Esophagus muscularis mucosa (tissue), 4 donors: Measurements from ENCODE around the gene RBM34. TPM values are rescaled to one million over a fixed set of nuclear protein-coding genes. Genes with fewer than 3 reads are reported as not detected.
A peak's percentile ranks its signal among the peaks of the same experiment; 100 is the strongest.
"Not testable (repeated sequence)": the region's sequence is repeated elsewhere in the genome, so short reads cannot be mapped to it uniquely, and the experiment has no call there.

ENCODE experiments used
- DNase-seq: peaks from one replicate; pipeline ENCODE4 v3.0.0-alpha.2; 2017; ENCODE audit errors: extremely low spot score
- H3K27ac ChIP-seq, 4 donors: fragments of 200-600 bp; sonication (generic); replicated peaks in 1 of 4; 1 replicate in 3 of 4; 2 replicates in 1 of 4; pipeline ENCODE4 v1.5.1; 2016 to 2019; ENCODE audit warnings: mild to moderate bottlenecking in 1 of 4
- H3K27me3 ChIP-seq, 4 donors: fragments of 200-600 bp; sonication (generic); one replicate each; pipeline versions ENCODE4 v1.5.1 to v1.6.0; 2016 to 2019
- H3K36me3 ChIP-seq, 4 donors: fragments of 200-600 bp; sonication (generic); one replicate each; pipeline ENCODE4 v1.5.1; 2016 to 2019
- H3K4me1 ChIP-seq, 4 donors: fragments of 200-600 bp; sonication (generic); one replicate each; pipeline ENCODE4 v1.5.1; 2016 to 2019
- H3K4me3 ChIP-seq, 4 donors: fragments of 200-600 bp; sonication (generic); 1 replicate in 2 of 4; 2 replicates in 2 of 4; pipeline ENCODE4 v1.5.1; 2016 to 2019; ENCODE audit warnings: mild to moderate bottlenecking in 4 of 4, moderate library complexity in 1 of 4
- H3K9me3 ChIP-seq, 4 donors: fragments of 200-600 bp; sonication (generic); 1 replicate in 3 of 4; 2 replicates in 1 of 4; pipeline ENCODE4 v1.5.1; 2016 to 2019
- EP300 ChIP-seq: sonication (generic); formaldehyde crosslinking; IDR thresholded peaks from one replicate; pipeline ENCODE4 v1.6.1; 2017; ENCODE audit warnings: antibody characterized with exemption
- POLR2A ChIP-seq: fragments of 450-650 bp; IDR thresholded peaks from one replicate; pipeline ENCODE4 v1.6.1; 2017; ENCODE audit warnings: antibody characterized with exemption, moderate library complexity, mild to moderate bottlenecking, low read depth
- POLR2AphosphoS5 ChIP-seq, 2 donors: sonication (generic); formaldehyde crosslinking; IDR thresholded peaks; one replicate each; pipeline ENCODE4 v1.6.1; 2017; ENCODE audit warnings: antibody characterized with exemption in 2 of 2
- WGBS: methylation state at CpG from one replicate; pipeline ENCODE4 v1.1.5; 2018; 5-methylcytosine and 5-hydroxymethylcytosine counted together
- intact Hi-C: fragments of 100-400 bp; cut with DNase I; formaldehyde crosslinking; loops from one replicate; pipeline ENCODE4 v1.15.1; 2023
- total RNA-seq, 4 donors: library from RNA; depleted of rRNA; stranded (reverse); fragments of >200 nt; gene quantifications; one replicate each; pipeline versions ENCODE4 v1.1.0 to v1.2.1, GENCODE V29; 2016
- TF ChIP-seq, protein P1 (sequence below), 3 experiments: fragments of 200-600 bp in 2 of 3; fragments of 450-650 bp in 1 of 3; sonication (generic) in 2 of 3; IDR thresholded peaks; one replicate each; pipeline ENCODE4 v1.5.1; 2017 to 2019; ENCODE audit warnings: antibody characterized with exemption in 3 of 3, mild to moderate bottlenecking in 2 of 3, moderate library complexity in 1 of 3

Gene RBM34
- total RNA-seq, 4 donors from 2014 or later = 41.9 to 57.2 (median 53.4) TPM

DNA sequence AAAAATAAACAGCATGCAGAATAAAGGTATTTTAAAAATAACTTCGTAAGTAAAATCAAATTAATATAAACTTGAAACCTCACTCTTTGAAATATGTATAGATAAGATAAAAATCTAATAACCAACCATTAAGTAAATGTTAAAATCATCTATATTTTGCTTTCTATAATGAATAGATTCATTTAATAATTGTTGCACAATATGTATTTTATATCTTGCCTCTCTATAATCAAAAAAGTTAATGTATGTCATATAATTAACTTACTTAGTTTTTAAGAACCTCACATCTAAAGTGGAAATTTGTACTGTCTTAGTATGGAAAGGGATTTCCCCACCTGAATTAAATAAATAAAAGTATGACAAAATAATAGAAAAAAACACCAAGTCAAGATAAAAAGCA lies 42.4 kb upstream of the RBM34 start:
- Histone ChIP-seq H3K4me3 (no peak overlapping the region), H3K27me3 (no peaks in the 10 kb centered on the region), H3K4me1 (no peaks in the 10 kb centered on the region), H3K36me3 (peaks cover 0 to 39% (median 20%) of the 10 kb centered on the region in 4 donors), H3K9me3 (no peaks in the 10 kb centered on the region), H3K27ac (no peak overlapping the region)
- 93% methylated on average over 1 of the region's 1 CpG for WGBS
- DNase-seq = no peak
- intact Hi-C loops = no loop called here
- TF ChIP-seq POLR2AphosphoS5 (IDR thresholded peaks at IDR 0.05) (no peak), POLR2A (no peak), EP300 (no peak)
- TF ChIP-seq, protein P1, sequence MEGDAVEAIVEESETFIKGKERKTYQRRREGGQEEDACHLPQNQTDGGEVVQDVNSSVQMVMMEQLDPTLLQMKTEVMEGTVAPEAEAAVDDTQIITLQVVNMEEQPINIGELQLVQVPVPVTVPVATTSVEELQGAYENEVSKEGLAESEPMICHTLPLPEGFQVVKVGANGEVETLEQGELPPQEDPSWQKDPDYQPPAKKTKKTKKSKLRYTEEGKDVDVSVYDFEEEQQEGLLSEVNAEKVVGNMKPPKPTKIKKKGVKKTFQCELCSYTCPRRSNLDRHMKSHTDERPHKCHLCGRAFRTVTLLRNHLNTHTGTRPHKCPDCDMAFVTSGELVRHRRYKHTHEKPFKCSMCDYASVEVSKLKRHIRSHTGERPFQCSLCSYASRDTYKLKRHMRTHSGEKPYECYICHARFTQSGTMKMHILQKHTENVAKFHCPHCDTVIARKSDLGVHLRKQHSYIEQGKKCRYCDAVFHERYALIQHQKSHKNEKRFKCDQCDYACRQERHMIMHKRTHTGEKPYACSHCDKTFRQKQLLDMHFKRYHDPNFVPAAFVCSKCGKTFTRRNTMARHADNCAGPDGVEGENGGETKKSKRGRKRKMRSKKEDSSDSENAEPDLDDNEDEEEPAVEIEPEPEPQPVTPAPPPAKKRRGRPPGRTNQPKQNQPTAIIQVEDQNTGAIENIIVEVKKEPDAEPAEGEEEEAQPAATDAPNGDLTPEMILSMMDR (IDR thresholded peaks at IDR 0.05) = no peak

DNA sequence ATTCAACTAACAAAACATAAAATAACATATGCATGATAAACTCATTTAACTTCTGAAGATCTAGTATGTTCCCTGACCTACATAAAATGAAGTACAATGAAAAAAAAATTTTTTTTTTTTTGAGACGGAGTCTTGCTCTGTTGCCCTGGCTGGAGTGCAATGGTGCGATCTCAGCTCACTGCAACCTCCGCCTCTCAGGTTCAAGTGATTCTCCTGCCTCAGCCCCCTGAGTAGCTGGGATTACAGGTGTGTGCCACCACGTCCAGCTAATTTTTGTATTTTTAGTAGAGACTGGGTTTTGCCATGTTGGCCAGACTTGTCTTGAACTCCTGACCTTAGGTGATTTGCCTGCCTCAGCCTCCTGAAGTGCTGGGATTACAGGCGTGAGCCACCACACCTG lies 41.4 kb upstream of the RBM34 start:
- 96% methylated on average over 5 of the region's 5 CpGs for WGBS
- H3K9me3 ChIP-seq, H3K4me3 ChIP-seq, H3K27ac ChIP-seq, H3K4me1 ChIP-seq, DNase-seq, intact Hi-C loops, H3K27me3 ChIP-seq: not testable (repeated sequence)
- peaks cover 0 to 31% (median 19%) of the 10 kb centered on the region in 4 donors for H3K36me3 ChIP-seq

DNA sequence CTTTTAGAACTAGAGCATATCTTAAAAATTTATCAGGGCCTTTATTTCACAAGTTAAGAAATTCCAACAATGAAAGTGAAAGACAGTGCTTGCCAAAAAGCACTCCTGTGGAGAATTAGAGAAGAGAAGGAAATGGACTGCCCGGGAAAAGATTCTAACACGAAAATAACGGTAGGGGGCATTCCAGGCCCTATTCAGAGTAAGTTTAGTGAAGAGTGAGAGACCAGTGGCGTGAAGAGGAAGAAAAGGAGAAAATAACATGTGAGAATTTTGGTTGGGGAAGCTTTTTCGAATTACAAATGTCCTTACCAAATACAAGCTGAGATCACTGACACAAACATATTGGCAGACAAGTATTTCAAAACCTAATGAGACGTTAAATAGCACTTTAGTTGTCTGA lies 38.4 kb upstream of the RBM34 start:
- TF ChIP-seq POLR2A (no peak), POLR2AphosphoS5 (IDR thresholded peaks at IDR 0.05) (no peak), EP300 (no peak)
- TF ChIP-seq, protein P1 (IDR thresholded peaks at IDR 0.05) = peak in 2 of 3 experiments; percentile 7 to 27
- peaks cover 13 to 31% (median 22%) of the 10 kb centered on the region in 4 donors for H3K36me3 ChIP-seq
- peak overlapping the region in 1 of 4 donors; percentile 14 for H3K27ac ChIP-seq
- intact Hi-C loops = no loop called here
- no peak for DNase-seq
- H3K4me3 ChIP-seq = no peak overlapping the region
- H3K27me3 ChIP-seq = no peaks in the 10 kb centered on the region
- no peaks in the 10 kb centered on the region for H3K9me3 ChIP-seq
- 46% methylated on average over 6 of the region's 6 CpGs for WGBS
- H3K4me1 ChIP-seq = no peaks in the 10 kb centered on the region

DNA sequence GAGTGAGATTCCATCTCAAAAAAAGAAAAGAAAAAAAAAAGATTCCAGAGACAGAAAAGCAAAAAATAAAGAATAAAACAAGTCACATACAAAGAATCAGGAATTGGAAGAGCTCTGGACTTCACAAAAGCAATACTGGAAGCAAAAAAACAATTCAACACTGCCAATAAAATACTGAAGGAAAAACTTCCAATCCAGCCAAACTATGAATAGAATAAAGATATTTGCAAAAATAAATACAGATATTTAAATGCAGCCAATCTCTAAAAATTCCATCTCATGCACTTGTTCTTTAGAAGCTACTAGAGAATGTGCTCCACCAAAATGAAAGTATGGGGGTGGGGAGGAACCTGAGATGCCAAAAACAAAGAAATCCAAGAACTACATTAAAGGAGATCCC lies 29.4 kb upstream of the RBM34 start:
- intact Hi-C loops = no loop called here
- no peaks in the 10 kb centered on the region for H3K9me3 ChIP-seq
- no peak for DNase-seq

DNA sequence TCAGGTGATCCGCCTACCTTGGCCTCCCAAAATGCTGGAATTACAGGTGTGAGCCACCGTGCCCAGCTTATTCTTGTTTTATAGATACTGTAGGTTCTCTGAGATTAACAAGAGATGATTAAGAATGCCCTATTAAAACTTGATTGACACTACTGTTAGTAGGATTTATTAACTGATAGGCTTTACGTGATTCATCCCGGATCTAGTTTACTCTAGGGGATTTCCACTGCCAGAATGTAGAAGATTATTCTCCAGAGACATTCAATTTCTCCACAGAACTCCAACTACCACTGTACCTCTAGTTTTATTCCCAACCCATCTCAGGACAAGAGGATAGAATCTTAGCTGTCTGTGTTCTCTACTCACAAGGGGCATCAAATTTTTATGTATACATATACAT lies 26.3 kb upstream of the RBM34 start:
- H3K27ac ChIP-seq = no peak overlapping the region
- H3K9me3 ChIP-seq = no peaks in the 10 kb centered on the region
- peaks cover 0 to 10% (median 7%) of the 10 kb centered on the region in 4 donors for H3K4me1 ChIP-seq
- H3K4me3 ChIP-seq = no peak overlapping the region
- H3K36me3 ChIP-seq = peaks cover 2 to 38% (median 30%) of the 10 kb centered on the region in 4 donors
- intact Hi-C loops = no loop called here
- TF ChIP-seq POLR2AphosphoS5 (IDR thresholded peaks at IDR 0.05) (no peak), EP300 (no peak), POLR2A (no peak)
- TF ChIP-seq, protein P1 (IDR thresholded peaks at IDR 0.05) = no peak
- H3K27me3 ChIP-seq = no peaks in the 10 kb centered on the region
- WGBS = 93% methylated on average over 4 of the region's 4 CpGs
- no peak for DNase-seq

More for the DNA sequence above, 29.4 kb upstream of the RBM34 start:
- H3K27ac ChIP-seq = peak overlapping the region in 1 of 4 donors; percentile 18
- H3K36me3 ChIP-seq = peaks cover 24 to 58% (median 50%) of the 10 kb centered on the region in 4 donors
- H3K4me3 ChIP-seq = no peak overlapping the region
- TF ChIP-seq POLR2A = no peak
- no peak for TF ChIP-seq POLR2AphosphoS5 (IDR thresholded peaks at IDR 0.05)
- TF ChIP-seq EP300 = no peak
- TF ChIP-seq, protein P1 (IDR thresholded peaks at IDR 0.05) = no peak
- H3K4me1 ChIP-seq = peaks cover 0 to 10% (median 7%) of the 10 kb centered on the region in 4 donors
- H3K27me3 ChIP-seq = no peaks in the 10 kb centered on the region
